ENCODE data around the gene ZFP3.

GRCh38 chr17:5050278-5050677 lies 28.0 kb upstream of the ZFP3 start:
- TF ChIP-seq CTCF (IDR thresholded peaks at IDR 0.05) (no peak), POLR2A (IDR thresholded peaks at IDR 0.05) (no peak)

All from heart left ventricle (tissue), 13 donors.